ENCODE measurements around the gene SLAMF1. TPM values are rescaled to one million over a fixed set of nuclear protein-coding genes. Genes with fewer than 3 reads are reported as not detected.
A peak's percentile ranks its signal among the peaks of the same experiment; 100 is the strongest.

Gene SLAMF1
- total and polyA plus RNA-seq, 2 experiments from 2014 or later: not detected

DNA sequence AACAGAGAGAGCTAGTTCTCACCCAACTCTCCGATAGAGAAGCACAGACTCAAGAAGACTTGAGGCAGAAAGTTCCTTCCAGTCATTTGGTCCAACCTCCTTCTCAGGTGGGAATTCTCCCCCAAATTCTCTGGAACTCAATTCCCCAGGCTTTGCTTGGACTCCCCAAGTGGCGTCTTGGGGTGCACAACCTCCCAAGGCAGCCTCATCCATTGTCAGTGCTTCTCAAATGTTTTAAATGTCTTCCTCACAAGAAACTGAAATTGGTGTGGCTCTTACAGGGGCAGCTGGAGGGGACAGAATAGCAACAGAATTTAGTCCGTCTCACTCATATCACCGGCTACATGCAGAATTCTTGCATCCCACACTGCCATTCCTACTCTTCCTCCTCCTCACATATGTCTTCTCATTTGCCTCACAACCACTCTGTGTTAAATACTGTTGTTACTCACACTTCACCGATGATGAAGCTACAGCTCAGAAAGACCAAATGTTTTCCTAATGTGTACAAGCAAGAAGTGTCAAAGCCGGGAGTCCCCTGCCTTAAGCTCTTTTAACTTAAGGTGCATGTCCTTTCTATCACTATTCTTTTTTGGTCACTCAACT lies 34.1 kb downstream of the SLAMF1 start:
- Histone ChIP-seq H3K79me2 (replicated peaks; ENCODE audit: insufficient read depth) (no peaks in the 10 kb centered on the region), H3K4me3 (no peak overlapping the region), H3K9me2 (ENCODE audit: insufficient read depth) (peaks cover 6% of the 10 kb centered on the region; the same call in 1 of the 2 replicates), H2AFZ (peak overlapping the region; percentile 66; the same call in 1 of the 2 replicates), H3F3A (replicated peaks; ENCODE audit: low read depth) (no peaks in the 10 kb centered on the region), H3K27me3 (ENCODE audit: insufficient read depth) (no peaks in the 10 kb centered on the region), H3K27ac (ENCODE audit: low read depth) (no peak overlapping the region), H3K4me1 (ENCODE audit: insufficient read depth) (no peaks in the 10 kb centered on the region), H3K36me3 (ENCODE audit: insufficient read depth) (no peaks in the 10 kb centered on the region), H3K4me2 (no peak overlapping the region), H4K20me1 (replicated peaks; ENCODE audit: insufficient read depth) (no peaks in the 10 kb centered on the region)
- Mint-ChIP-seq H3K9me3 (no peaks in the 10 kb centered on the region), H3K36me3 (ENCODE audit: low read depth) (no peaks in the 10 kb centered on the region), H3K27me3 (ENCODE audit: insufficient read depth, low read depth, poor library complexity) (no peaks in the 10 kb centered on the region), H3K4me3 (no peak overlapping the region), H3K27ac (no peak overlapping the region), H3K4me1 (peaks cover 6% of the 10 kb centered on the region; the same call in 2 of the 3 replicates)
- no peak for TF ChIP-seq ETS1 (IDR thresholded peaks at IDR 0.05)
- no peak for TF ChIP-seq ZNF114 (CRISPR knock-in tag; IDR thresholded peaks at IDR 0.05)
- no peak for TF ChIP-seq EZH2phosphoT487 (IDR thresholded peaks at IDR 0.05; ENCODE audit: unreplicated experiment)
- no peak for TF ChIP-seq NANOG (IDR thresholded peaks at IDR 0.05; ENCODE audit: borderline replicate concordance)
- no peak for TF ChIP-seq POLR2AphosphoS5 (IDR thresholded peaks at IDR 0.05; ENCODE audit: low read depth)
- TF ChIP-seq CREB1 (CRISPR knock-in tag; IDR thresholded peaks at IDR 0.05; ENCODE audit: low read depth): no peak
- TF ChIP-seq ZNF331 (CRISPR knock-in tag; IDR thresholded peaks at IDR 0.05; ENCODE audit: low read depth): no peak
- no peak for TF ChIP-seq STAT1 (IDR thresholded peaks at IDR 0.05; ENCODE audit: unreplicated experiment)
- TF ChIP-seq JUNB (IDR thresholded peaks at IDR 0.05; ENCODE audit: unreplicated experiment): no peak
- no peak for TF ChIP-seq EZH2 (IDR thresholded peaks at IDR 0.05; ENCODE audit: low read depth, unreplicated experiment)
- TF ChIP-seq, protein P1, sequence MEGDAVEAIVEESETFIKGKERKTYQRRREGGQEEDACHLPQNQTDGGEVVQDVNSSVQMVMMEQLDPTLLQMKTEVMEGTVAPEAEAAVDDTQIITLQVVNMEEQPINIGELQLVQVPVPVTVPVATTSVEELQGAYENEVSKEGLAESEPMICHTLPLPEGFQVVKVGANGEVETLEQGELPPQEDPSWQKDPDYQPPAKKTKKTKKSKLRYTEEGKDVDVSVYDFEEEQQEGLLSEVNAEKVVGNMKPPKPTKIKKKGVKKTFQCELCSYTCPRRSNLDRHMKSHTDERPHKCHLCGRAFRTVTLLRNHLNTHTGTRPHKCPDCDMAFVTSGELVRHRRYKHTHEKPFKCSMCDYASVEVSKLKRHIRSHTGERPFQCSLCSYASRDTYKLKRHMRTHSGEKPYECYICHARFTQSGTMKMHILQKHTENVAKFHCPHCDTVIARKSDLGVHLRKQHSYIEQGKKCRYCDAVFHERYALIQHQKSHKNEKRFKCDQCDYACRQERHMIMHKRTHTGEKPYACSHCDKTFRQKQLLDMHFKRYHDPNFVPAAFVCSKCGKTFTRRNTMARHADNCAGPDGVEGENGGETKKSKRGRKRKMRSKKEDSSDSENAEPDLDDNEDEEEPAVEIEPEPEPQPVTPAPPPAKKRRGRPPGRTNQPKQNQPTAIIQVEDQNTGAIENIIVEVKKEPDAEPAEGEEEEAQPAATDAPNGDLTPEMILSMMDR (conservative IDR thresholded peaks at IDR 0.05; ENCODE audit: low read depth in 2 of 2): no peak
- TF ChIP-seq, protein P2, sequence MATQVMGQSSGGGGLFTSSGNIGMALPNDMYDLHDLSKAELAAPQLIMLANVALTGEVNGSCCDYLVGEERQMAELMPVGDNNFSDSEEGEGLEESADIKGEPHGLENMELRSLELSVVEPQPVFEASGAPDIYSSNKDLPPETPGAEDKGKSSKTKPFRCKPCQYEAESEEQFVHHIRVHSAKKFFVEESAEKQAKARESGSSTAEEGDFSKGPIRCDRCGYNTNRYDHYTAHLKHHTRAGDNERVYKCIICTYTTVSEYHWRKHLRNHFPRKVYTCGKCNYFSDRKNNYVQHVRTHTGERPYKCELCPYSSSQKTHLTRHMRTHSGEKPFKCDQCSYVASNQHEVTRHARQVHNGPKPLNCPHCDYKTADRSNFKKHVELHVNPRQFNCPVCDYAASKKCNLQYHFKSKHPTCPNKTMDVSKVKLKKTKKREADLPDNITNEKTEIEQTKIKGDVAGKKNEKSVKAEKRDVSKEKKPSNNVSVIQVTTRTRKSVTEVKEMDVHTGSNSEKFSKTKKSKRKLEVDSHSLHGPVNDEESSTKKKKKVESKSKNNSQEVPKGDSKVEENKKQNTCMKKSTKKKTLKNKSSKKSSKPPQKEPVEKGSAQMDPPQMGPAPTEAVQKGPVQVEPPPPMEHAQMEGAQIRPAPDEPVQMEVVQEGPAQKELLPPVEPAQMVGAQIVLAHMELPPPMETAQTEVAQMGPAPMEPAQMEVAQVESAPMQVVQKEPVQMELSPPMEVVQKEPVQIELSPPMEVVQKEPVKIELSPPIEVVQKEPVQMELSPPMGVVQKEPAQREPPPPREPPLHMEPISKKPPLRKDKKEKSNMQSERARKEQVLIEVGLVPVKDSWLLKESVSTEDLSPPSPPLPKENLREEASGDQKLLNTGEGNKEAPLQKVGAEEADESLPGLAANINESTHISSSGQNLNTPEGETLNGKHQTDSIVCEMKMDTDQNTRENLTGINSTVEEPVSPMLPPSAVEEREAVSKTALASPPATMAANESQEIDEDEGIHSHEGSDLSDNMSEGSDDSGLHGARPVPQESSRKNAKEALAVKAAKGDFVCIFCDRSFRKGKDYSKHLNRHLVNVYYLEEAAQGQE (IDR thresholded peaks at IDR 0.05; ENCODE audit: unreplicated experiment): no peak
- no peak for TF ChIP-seq ZNF462 (CRISPR knock-in tag; IDR thresholded peaks at IDR 0.05)
- no peak for DNase-seq (ENCODE audit: low spot score)
- ATAC-seq: no peak

All from GM23338 (cell line).